H9 (cell line): ENCODE measurements around the gene GPATCH3. TPM values are rescaled to one million over a fixed set of nuclear protein-coding genes. Genes with fewer than 3 reads are reported as not detected.

Source experiments
- DNase-seq: peaks from one replicate; pipeline ENCODE4 v3.0.0-alpha.2; 2017
- H2AFZ ChIP-seq: one replicate; pipeline ENCODE4 v1.6.1; 2013; ENCODE audit warnings: mild to moderate bottlenecking, low read length, control low read depth, moderate library complexity
- H2AK5ac ChIP-seq: 2 replicates; pipeline ENCODE4 v1.6.1; 2013; ENCODE audit warnings: low read length, control low read depth, mixed read lengths; ENCODE audit not compliant: insufficient read length
- H2BK120ac ChIP-seq: one replicate; pipeline ENCODE4 v1.6.1; 2013; ENCODE audit warnings: low read depth, mild to moderate bottlenecking, low read length, control low read depth, inconsistent platforms; ENCODE audit not compliant: poor library complexity, severe bottlenecking
- H2BK12ac ChIP-seq: 2 replicates; pipeline ENCODE4 v1.6.1; 2013; ENCODE audit warnings: low read length, control low read depth, mixed read lengths, low read depth; ENCODE audit not compliant: insufficient read length
- H2BK15ac ChIP-seq: 2 replicates; pipeline ENCODE4 v1.6.1; 2013; ENCODE audit warnings: low read depth, low read length, control low read depth
- H2BK20ac ChIP-seq: one replicate; pipeline ENCODE4 v1.6.1; 2013; ENCODE audit warnings: low read depth, mild to moderate bottlenecking, low read length, control low read depth, inconsistent platforms; ENCODE audit not compliant: poor library complexity, severe bottlenecking
- H2BK5ac ChIP-seq: 2 replicates; pipeline ENCODE4 v1.6.1; 2013; ENCODE audit warnings: low read length, control low read depth, mixed read lengths; ENCODE audit not compliant: insufficient read length
- H3K14ac ChIP-seq: 2 replicates; pipeline ENCODE4 v1.6.1; 2013; ENCODE audit warnings: low read length, control low read depth; ENCODE audit not compliant: insufficient read depth
- H3K18ac ChIP-seq: 2 replicates; pipeline ENCODE4 v1.6.1; 2013; ENCODE audit warnings: low read depth, mild to moderate bottlenecking, mixed read lengths, low read length, control low read depth; ENCODE audit not compliant: insufficient read length
- H3K23ac ChIP-seq: 2 replicates; pipeline ENCODE4 v1.6.1; 2013; ENCODE audit warnings: low read length, control low read depth, mixed read lengths, low read depth; ENCODE audit not compliant: insufficient read length
- H3K23me2 ChIP-seq: 2 replicates; pipeline ENCODE4 v1.6.1; 2013; ENCODE audit warnings: low read depth, mild to moderate bottlenecking, mixed read lengths, low read length, control low read depth; ENCODE audit not compliant: insufficient read length, poor library complexity, severe bottlenecking
- H3K27ac ChIP-seq: 2 replicates; pipeline ENCODE4 v1.5.1; 2013; ENCODE audit warnings: low read length, control low read depth, mixed read lengths, low read depth; ENCODE audit not compliant: insufficient read length
- H3K27me3 ChIP-seq: 2 replicates; pipeline ENCODE4 v1.6.1; 2013; ENCODE audit warnings: low read length, control low read depth, inconsistent platforms; ENCODE audit not compliant: insufficient read depth
- H3K4ac ChIP-seq: 2 replicates; pipeline ENCODE4 v1.6.1; 2013; ENCODE audit warnings: low read depth, mild to moderate bottlenecking, control low read depth, inconsistent platforms, low read length, moderate library complexity
- H3K4me1 ChIP-seq: 2 replicates; pipeline ENCODE4 v1.6.1; 2013; ENCODE audit warnings: low read length, control low read depth, inconsistent platforms; ENCODE audit not compliant: insufficient read depth
- H3K4me2 ChIP-seq: 2 replicates; pipeline ENCODE4 v1.6.1; 2013; ENCODE audit warnings: low read length, control low read depth, mixed read lengths; ENCODE audit not compliant: insufficient read length, insufficient read depth
- H3K56ac ChIP-seq: 2 replicates; pipeline ENCODE4 v1.6.1; 2013; ENCODE audit warnings: low read depth, mild to moderate bottlenecking, mixed read lengths, low read length, control low read depth; ENCODE audit not compliant: insufficient read length
- H3K79me1 ChIP-seq: 2 replicates; pipeline ENCODE4 v1.6.1; 2013; ENCODE audit warnings: low read depth, mild to moderate bottlenecking, moderate library complexity, low read length, control low read depth, inconsistent platforms; ENCODE audit not compliant: insufficient read depth, poor library complexity, severe bottlenecking
- H3K79me2 ChIP-seq: 2 replicates; pipeline ENCODE4 v1.6.1; 2013; ENCODE audit warnings: low read length, control low read depth, inconsistent platforms; ENCODE audit not compliant: insufficient read depth
- H3K9ac ChIP-seq: 2 replicates; pipeline ENCODE4 v1.6.1; 2013; ENCODE audit warnings: low read length, control low read depth, mixed read lengths; ENCODE audit not compliant: insufficient read length; ENCODE audit errors: extremely low read depth
- H3K9me3 ChIP-seq: one replicate; pipeline ENCODE4 v1.6.1; 2013; ENCODE audit warnings: low read depth, low read length, inconsistent platforms; ENCODE audit not compliant: control insufficient read depth
- H3T11ph ChIP-seq: one replicate; pipeline ENCODE4 v1.6.1; 2013; ENCODE audit warnings: mild to moderate bottlenecking, low read length, control low read depth, inconsistent platforms
- H4K20me1 ChIP-seq: one replicate; pipeline ENCODE4 v1.6.1; 2013; ENCODE audit not compliant: control insufficient read depth, insufficient read length, insufficient read depth
- H4K5ac ChIP-seq: 2 replicates; pipeline ENCODE4 v1.6.1; 2013; ENCODE audit warnings: low read depth, mild to moderate bottlenecking, mixed read lengths, low read length, control low read depth; ENCODE audit not compliant: insufficient read length
- H4K8ac ChIP-seq: replicated peaks from 2 replicates; pipeline ENCODE4 v1.6.1; 2013; ENCODE audit warnings: low read length, control low read depth, mixed read lengths, low read depth; ENCODE audit not compliant: insufficient read length
- H4K91ac ChIP-seq: 2 replicates; pipeline ENCODE4 v1.6.1; 2013; ENCODE audit warnings: low read depth, mild to moderate bottlenecking, moderate library complexity, mixed read lengths, low read length, control low read depth; ENCODE audit not compliant: insufficient read length
- H3K27ac Mint-ChIP-seq, 3 experiments: 2 replicates in 2 of 3; 3 replicates in 1 of 3; pipeline ENCODE4 v1.8.0; 2020 to 2021; ENCODE audit warnings: mixed read lengths in 3 of 3, mild to moderate bottlenecking in 1 of 3, moderate library complexity in 1 of 3
- H3K27me3 Mint-ChIP-seq: 2 replicates; pipeline ENCODE4 v1.8.0; 2021; ENCODE audit warnings: low read depth, mild to moderate bottlenecking, moderate library complexity, mixed read lengths
- H3K36me3 Mint-ChIP-seq, 3 experiments: 2 replicates in 2 of 3; 3 replicates in 1 of 3; pipeline ENCODE4 v1.8.0; 2020 to 2021; ENCODE audit warnings: low read depth in 3 of 3, mixed read lengths in 3 of 3; ENCODE audit not compliant: insufficient read depth in 1 of 3
- H3K4me1 Mint-ChIP-seq, 2 experiments: 2 replicates each; pipeline ENCODE4 v1.8.0; 2020; ENCODE audit warnings: mixed read lengths in 2 of 2
- H3K4me3 Mint-ChIP-seq, 2 experiments: 2 replicates in 1 of 2; 3 replicates in 1 of 2; pipeline ENCODE4 v1.8.0; 2020 to 2021; ENCODE audit warnings: mild to moderate bottlenecking in 2 of 2, mixed read lengths in 2 of 2, moderate library complexity in 1 of 2
- H3K9me3 Mint-ChIP-seq, 2 experiments: 2 replicates in 1 of 2; 3 replicates in 1 of 2; pipeline ENCODE4 v1.8.0; 2020; ENCODE audit warnings: mild to moderate bottlenecking in 2 of 2, mixed read lengths in 2 of 2, moderate library complexity in 1 of 2
- WGBS: extraction: QIAGEN DNeasy Blood & Tissue Kit; methylation state at CpG from one replicate; pipeline ENCODE4 v1.1.7; 2013; ENCODE audit warnings: missing lambda C conversion rate, low lambda C conversion rate, mixed read lengths; ENCODE audit not compliant: insufficient read length; ENCODE audit errors: extremely low coverage; 5-methylcytosine and 5-hydroxymethylcytosine counted together
- total RNA-seq: library from RNA; stranded (reverse); gene quantifications from 2 replicates; pipeline ENCODE4 v1.2.1, GENCODE V29; 2021
- TF ChIP-seq, protein P1 (sequence below): fragments of 200-600 bp; sonication (generic); conservative IDR thresholded peaks from 3 replicates; pipeline ENCODE4 v1.8.0; 2021; ENCODE audit warnings: antibody characterized with exemption, mild to moderate bottlenecking

Gene GPATCH3
- total RNA-seq, 1 experiment from 2014 or later = 19.4 TPM

GRCh38 chr1:26945728-26946127, 45.5 kb upstream of the GPATCH3 start:
- H3K9me3 Mint-ChIP-seq = no peaks in the 10 kb centered on the region
- Histone ChIP-seq H2BK12ac (no peak overlapping the region), H4K20me1 (no peaks in the 10 kb centered on the region), H2BK20ac (no peak overlapping the region), H3K27ac (no peak overlapping the region), H2BK15ac (no peak overlapping the region), H3K4me2 (no peak overlapping the region), H2AK5ac (no peak overlapping the region), H2AFZ (no peak overlapping the region), H3T11ph (no peak overlapping the region), H3K9ac (no peak overlapping the region), H4K8ac (no peak overlapping the region), H3K4me1 (no peaks in the 10 kb centered on the region), H3K56ac (no peak overlapping the region), H3K14ac (no peak overlapping the region), H3K23me2 (no peaks in the 10 kb centered on the region), H3K79me2 (no peaks in the 10 kb centered on the region), H3K27me3 (no peaks in the 10 kb centered on the region), H3K9me3 (no peaks in the 10 kb centered on the region), H3K4ac (no peak overlapping the region), H4K5ac (no peak overlapping the region), H3K79me1 (no peaks in the 10 kb centered on the region), H3K18ac (no peak overlapping the region), H2BK120ac (no peak overlapping the region), H3K23ac (no peak overlapping the region), H4K91ac (no peak overlapping the region), H2BK5ac (no peak overlapping the region)
- H3K4me3 Mint-ChIP-seq = no peak overlapping the region
- WGBS = no CpG with 5 or more reads among the region's 8 CpGs
- TF ChIP-seq, protein P1, sequence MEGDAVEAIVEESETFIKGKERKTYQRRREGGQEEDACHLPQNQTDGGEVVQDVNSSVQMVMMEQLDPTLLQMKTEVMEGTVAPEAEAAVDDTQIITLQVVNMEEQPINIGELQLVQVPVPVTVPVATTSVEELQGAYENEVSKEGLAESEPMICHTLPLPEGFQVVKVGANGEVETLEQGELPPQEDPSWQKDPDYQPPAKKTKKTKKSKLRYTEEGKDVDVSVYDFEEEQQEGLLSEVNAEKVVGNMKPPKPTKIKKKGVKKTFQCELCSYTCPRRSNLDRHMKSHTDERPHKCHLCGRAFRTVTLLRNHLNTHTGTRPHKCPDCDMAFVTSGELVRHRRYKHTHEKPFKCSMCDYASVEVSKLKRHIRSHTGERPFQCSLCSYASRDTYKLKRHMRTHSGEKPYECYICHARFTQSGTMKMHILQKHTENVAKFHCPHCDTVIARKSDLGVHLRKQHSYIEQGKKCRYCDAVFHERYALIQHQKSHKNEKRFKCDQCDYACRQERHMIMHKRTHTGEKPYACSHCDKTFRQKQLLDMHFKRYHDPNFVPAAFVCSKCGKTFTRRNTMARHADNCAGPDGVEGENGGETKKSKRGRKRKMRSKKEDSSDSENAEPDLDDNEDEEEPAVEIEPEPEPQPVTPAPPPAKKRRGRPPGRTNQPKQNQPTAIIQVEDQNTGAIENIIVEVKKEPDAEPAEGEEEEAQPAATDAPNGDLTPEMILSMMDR = no peak
- peaks cover 42 to 83% (median 70%) of the 10 kb centered on the region in 3 experiments; a peak in 6 of 7 replicates for H3K36me3 Mint-ChIP-seq
- no peak for DNase-seq
- H3K27me3 Mint-ChIP-seq = no peaks in the 10 kb centered on the region
- no peaks in the 10 kb centered on the region for H3K4me1 Mint-ChIP-seq
- no peak overlapping the region for H3K27ac Mint-ChIP-seq
